ENCODE data around the gene OR10H4.
"Not testable (repeated sequence)": the region's sequence is repeated elsewhere in the genome, so short reads cannot be mapped to it uniquely, and the experiment has no call there.

- not testable (repeated sequence) for TF ChIP-seq NFE2 (IDR thresholded peaks at IDR 0.05; ENCODE audit: low read depth); CREB5 (CRISPR knock-in tag; IDR thresholded peaks at IDR 0.05); MECOM (CRISPR knock-in tag; IDR thresholded peaks at IDR 0.05)
Measured at GRCh38 chr19:15900032-15900431, 48.8 kb upstream of the OR10H4 start.

All from K562 (cell line).